A549 (cell line): ENCODE measurements around the gene IGSF3.

Source experiments
- CEBPB ChIP-seq, 2 experiments: fragments of >200 bp in 1 of 2; sonication (Bioruptor Twin) in 1 of 2; formaldehyde crosslinking in 1 of 2; IDR thresholded peaks; 2 replicates each; pipeline ENCODE4 v1.6.1; 2012 to 2016
- EP300 ChIP-seq, 2 experiments: fragments of >200 bp; sonication (Bioruptor Twin); formaldehyde crosslinking; IDR thresholded peaks; 2 replicates in 1 of 2; 3 replicates in 1 of 2; pipeline ENCODE4 v1.6.1; 2016 to 2017
- HOXA7 ChIP-seq: fragments of 250-450 bp; sonication (Bioruptor Pico); IDR thresholded peaks from 2 replicates; pipeline ENCODE4 v1.5.0; 2020; ENCODE audit warnings: mild to moderate bottlenecking, moderate library complexity
- JUNB ChIP-seq: fragments of >200 bp; sonication (Bioruptor Twin); formaldehyde crosslinking; IDR thresholded peaks from 2 replicates; pipeline ENCODE4 v1.6.1; 2016
- NR3C1 ChIP-seq: fragments of >200 bp; sonication (Bioruptor Twin); formaldehyde crosslinking; IDR thresholded peaks from 3 replicates; pipeline ENCODE4 v1.6.1; 2017
- POLR2A ChIP-seq: IDR thresholded peaks from 2 replicates; pipeline ENCODE4 v1.6.1; 2012; ENCODE audit warnings: mild to moderate bottlenecking, low read length
- RARB ChIP-seq: fragments of 250-450 bp; sonication (Bioruptor Pico); IDR thresholded peaks from 2 replicates; pipeline ENCODE4 v1.8.0; 2021; ENCODE audit warnings: mild to moderate bottlenecking, moderate library complexity
- ZNF302 ChIP-seq: fragments of 250-450 bp; sonication (Bioruptor Pico); IDR thresholded peaks from 2 replicates; pipeline ENCODE4 v1.9.0; 2021; ENCODE audit warnings: inconsistent platforms, mild to moderate bottlenecking, moderate library complexity
- TF ChIP-seq, protein P1 (sequence below): fragments of >200 bp; sonication (Bioruptor Twin); formaldehyde crosslinking; IDR thresholded peaks from 3 replicates; pipeline ENCODE4 v1.5.1; 2016
- TF ChIP-seq, protein P2 (sequence below): IDR thresholded peaks from 2 replicates; pipeline ENCODE4 v1.6.1; 2012; ENCODE audit warnings: low read depth, borderline replicate concordance
- TF ChIP-seq, protein P3 (sequence below): fragments of 450-650 bp; IDR thresholded peaks from 2 replicates; pipeline ENCODE4 v1.6.1; 2014; ENCODE audit warnings: antibody characterized with exemption
- TF ChIP-seq, protein P4 (sequence below): IDR thresholded peaks from 2 replicates; pipeline ENCODE4 v1.6.1; 2012

DNA sequence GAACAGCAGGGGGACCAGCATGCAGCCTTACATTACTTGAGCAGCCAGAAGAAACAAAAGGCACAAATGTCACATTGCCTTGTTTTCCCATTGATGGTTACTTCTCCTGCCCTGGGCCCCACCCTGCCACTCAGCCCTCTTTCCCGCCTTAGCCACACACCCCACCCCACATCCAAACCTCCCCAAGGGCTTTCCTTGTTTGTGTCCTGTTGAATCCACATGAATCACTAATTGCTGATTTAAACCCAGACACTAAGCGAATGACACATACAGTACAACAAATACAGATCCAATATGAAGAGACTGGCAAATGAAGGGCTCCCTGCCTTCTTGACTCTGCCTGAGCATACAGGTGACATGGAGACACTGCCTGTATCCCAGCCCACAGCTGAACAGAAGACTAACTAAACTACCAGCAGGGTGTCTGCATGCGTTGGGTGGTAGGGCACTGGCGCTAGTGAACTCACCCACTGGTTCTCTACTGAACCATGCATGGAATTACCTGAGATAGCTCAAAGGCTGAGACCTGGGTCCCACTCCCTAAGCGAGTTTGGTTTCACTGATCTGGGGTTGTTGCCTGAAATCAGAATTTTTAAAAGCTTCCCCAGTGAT is 3.1 kb downstream of the IGSF3 start:
- no peak for TF ChIP-seq POLR2A
- no peak for TF ChIP-seq ZNF302 (CRISPR knock-in tag)
- TF ChIP-seq HOXA7 (CRISPR knock-in tag), result no peak
- TF ChIP-seq, protein P1, sequence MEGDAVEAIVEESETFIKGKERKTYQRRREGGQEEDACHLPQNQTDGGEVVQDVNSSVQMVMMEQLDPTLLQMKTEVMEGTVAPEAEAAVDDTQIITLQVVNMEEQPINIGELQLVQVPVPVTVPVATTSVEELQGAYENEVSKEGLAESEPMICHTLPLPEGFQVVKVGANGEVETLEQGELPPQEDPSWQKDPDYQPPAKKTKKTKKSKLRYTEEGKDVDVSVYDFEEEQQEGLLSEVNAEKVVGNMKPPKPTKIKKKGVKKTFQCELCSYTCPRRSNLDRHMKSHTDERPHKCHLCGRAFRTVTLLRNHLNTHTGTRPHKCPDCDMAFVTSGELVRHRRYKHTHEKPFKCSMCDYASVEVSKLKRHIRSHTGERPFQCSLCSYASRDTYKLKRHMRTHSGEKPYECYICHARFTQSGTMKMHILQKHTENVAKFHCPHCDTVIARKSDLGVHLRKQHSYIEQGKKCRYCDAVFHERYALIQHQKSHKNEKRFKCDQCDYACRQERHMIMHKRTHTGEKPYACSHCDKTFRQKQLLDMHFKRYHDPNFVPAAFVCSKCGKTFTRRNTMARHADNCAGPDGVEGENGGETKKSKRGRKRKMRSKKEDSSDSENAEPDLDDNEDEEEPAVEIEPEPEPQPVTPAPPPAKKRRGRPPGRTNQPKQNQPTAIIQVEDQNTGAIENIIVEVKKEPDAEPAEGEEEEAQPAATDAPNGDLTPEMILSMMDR, result no peak
- TF ChIP-seq, protein P2, sequence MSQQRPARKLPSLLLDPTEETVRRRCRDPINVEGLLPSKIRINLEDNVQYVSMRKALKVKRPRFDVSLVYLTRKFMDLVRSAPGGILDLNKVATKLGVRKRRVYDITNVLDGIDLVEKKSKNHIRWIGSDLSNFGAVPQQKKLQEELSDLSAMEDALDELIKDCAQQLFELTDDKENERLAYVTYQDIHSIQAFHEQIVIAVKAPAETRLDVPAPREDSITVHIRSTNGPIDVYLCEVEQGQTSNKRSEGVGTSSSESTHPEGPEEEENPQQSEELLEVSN, result no peak
- TF ChIP-seq JUNB, result no peak
- no peak for TF ChIP-seq EP300 (IDR thresholded peaks at IDR 0.05)
- no peak for TF ChIP-seq RARB (CRISPR knock-in tag)
- no peak for TF ChIP-seq NR3C1
- TF ChIP-seq CEBPB (IDR thresholded peaks at IDR 0.05), result no peak
- TF ChIP-seq, protein P3, sequence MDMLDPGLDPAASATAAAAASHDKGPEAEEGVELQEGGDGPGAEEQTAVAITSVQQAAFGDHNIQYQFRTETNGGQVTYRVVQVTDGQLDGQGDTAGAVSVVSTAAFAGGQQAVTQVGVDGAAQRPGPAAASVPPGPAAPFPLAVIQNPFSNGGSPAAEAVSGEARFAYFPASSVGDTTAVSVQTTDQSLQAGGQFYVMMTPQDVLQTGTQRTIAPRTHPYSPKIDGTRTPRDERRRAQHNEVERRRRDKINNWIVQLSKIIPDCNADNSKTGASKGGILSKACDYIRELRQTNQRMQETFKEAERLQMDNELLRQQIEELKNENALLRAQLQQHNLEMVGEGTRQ, result no peak
- TF ChIP-seq, protein P4, sequence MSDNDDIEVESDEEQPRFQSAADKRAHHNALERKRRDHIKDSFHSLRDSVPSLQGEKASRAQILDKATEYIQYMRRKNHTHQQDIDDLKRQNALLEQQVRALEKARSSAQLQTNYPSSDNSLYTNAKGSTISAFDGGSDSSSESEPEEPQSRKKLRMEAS, result no peak
